Measurements from ENCODE around the gene TM4SF1. TPM values are rescaled to one million over a fixed set of nuclear protein-coding genes. Genes with fewer than 3 reads are reported as not detected.

TM4SF1 gene
- total RNA-seq, 1 experiment from 2014 or later, result 1,063 TPM

DNA sequence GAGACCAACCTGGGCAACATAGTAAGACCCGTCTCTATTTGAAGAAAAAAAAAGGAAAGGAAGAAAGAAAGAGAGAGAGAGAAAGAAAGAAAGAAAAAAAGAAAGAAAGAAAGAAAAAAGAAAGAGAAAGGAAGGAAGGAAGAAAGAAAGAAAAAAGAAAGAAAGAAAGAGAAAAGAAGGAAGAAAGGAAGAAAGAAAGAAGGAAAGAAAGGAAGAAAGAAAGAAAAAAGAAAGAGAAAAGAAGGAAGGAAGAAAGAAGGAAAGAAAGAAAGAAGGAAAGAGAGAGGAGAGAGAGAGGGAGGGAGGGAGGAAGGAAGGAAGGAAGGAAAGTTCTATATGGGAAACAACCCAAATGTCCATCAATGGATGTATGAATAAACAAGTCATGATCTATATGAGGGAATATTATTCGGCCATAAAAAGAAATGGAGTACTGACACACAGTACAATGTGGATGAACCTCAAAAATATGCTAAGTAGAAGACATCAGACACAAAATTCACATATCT, 28.8 kb upstream of the TM4SF1 start:
- ChIA-PET CTCF (no interaction called here), POLR2A (no interaction called here)
- DNase-seq (ENCODE audit: low read depth, low spot score) (no peak), ATAC-seq (no peak)
- Histone ChIP-seq H3K4me3 (ENCODE audit: low read depth in 2 of 2, low read length in 2 of 2) (no peak overlapping the region), H3K9me3 (ENCODE audit: control insufficient read depth, insufficient read depth, low read depth, low read length) (peaks cover 10% of the 10 kb centered on the region), H3K4me1 (ENCODE audit: control insufficient read depth, insufficient read depth, low read length) (peaks cover 26% of the 10 kb centered on the region), H3K36me3 (ENCODE audit: control insufficient read depth, insufficient read depth, low read length) (no peaks in the 10 kb centered on the region), H3K27ac (ENCODE audit: low read length) (peak overlapping the region; percentile 80; the same call in 1 of the 2 replicates), H3K27me3 (ENCODE audit: control insufficient read depth, insufficient read depth, low read length) (no peaks in the 10 kb centered on the region)
- BruUV-seq (replicated peaks), result no TSS peak
- TF ChIP-seq SIN3A (IDR thresholded peaks at IDR 0.05; ENCODE audit: borderline replicate concordance, insufficient read depth, low read depth, low read length) (no peak), POLR2AphosphoS5 (IDR thresholded peaks at IDR 0.05; ENCODE audit: low read depth, low read length) (no peak), TCF7L2 (IDR thresholded peaks at IDR 0.05; ENCODE audit: low read depth, low read length) (no peak)
- TF ChIP-seq, protein P1, sequence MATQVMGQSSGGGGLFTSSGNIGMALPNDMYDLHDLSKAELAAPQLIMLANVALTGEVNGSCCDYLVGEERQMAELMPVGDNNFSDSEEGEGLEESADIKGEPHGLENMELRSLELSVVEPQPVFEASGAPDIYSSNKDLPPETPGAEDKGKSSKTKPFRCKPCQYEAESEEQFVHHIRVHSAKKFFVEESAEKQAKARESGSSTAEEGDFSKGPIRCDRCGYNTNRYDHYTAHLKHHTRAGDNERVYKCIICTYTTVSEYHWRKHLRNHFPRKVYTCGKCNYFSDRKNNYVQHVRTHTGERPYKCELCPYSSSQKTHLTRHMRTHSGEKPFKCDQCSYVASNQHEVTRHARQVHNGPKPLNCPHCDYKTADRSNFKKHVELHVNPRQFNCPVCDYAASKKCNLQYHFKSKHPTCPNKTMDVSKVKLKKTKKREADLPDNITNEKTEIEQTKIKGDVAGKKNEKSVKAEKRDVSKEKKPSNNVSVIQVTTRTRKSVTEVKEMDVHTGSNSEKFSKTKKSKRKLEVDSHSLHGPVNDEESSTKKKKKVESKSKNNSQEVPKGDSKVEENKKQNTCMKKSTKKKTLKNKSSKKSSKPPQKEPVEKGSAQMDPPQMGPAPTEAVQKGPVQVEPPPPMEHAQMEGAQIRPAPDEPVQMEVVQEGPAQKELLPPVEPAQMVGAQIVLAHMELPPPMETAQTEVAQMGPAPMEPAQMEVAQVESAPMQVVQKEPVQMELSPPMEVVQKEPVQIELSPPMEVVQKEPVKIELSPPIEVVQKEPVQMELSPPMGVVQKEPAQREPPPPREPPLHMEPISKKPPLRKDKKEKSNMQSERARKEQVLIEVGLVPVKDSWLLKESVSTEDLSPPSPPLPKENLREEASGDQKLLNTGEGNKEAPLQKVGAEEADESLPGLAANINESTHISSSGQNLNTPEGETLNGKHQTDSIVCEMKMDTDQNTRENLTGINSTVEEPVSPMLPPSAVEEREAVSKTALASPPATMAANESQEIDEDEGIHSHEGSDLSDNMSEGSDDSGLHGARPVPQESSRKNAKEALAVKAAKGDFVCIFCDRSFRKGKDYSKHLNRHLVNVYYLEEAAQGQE (IDR thresholded peaks at IDR 0.05; ENCODE audit: insufficient read depth in 1 of 2, low read depth in 2 of 2, low read length in 1 of 2), result no peak
- TF ChIP-seq, protein P2, sequence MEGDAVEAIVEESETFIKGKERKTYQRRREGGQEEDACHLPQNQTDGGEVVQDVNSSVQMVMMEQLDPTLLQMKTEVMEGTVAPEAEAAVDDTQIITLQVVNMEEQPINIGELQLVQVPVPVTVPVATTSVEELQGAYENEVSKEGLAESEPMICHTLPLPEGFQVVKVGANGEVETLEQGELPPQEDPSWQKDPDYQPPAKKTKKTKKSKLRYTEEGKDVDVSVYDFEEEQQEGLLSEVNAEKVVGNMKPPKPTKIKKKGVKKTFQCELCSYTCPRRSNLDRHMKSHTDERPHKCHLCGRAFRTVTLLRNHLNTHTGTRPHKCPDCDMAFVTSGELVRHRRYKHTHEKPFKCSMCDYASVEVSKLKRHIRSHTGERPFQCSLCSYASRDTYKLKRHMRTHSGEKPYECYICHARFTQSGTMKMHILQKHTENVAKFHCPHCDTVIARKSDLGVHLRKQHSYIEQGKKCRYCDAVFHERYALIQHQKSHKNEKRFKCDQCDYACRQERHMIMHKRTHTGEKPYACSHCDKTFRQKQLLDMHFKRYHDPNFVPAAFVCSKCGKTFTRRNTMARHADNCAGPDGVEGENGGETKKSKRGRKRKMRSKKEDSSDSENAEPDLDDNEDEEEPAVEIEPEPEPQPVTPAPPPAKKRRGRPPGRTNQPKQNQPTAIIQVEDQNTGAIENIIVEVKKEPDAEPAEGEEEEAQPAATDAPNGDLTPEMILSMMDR (IDR thresholded peaks at IDR 0.05), result no peak
- in situ Hi-C loops (cut with HindIII; ENCODE audit: low pct_unique_long_range_greater_than_20kb, low sequenced_read_pairs) (no loop called here), intact Hi-C loops (cut with micrococcal nuclease; ENCODE audit: unreplicated experiment) (no loop called here)

DNA sequence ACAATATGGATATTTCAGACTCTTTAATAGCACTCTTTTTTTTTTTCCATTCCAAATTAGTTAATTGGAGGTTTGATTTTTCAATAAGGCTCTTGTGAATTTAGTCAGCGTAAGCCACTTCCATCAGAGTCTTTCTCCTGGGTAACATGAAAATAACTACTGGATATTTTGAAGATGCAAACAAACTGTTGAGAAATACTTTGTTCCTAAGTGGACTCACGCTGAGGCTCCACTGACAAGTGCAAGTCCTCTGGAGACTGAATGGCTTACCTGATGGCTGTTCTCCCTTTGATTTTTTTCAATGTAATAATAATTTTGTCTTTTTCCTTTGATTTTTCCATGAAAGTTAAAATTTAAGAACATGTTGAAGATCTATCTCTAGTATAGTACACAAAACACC, 26.0 kb upstream of the TM4SF1 start:
- no TSS peak for BruUV-seq (replicated peaks)
- peaks cover 32% of the 10 kb centered on the region for H3K4me1 ChIP-seq (ENCODE audit: control insufficient read depth, insufficient read depth, low read length)

More for the DNA sequence above, 26.0 kb upstream of the TM4SF1 start:
- no peak for ATAC-seq
- intact Hi-C loops (cut with micrococcal nuclease; ENCODE audit: unreplicated experiment), result no loop called here
- H3K9me3 ChIP-seq (ENCODE audit: control insufficient read depth, insufficient read depth, low read depth, low read length), result peaks cover 14% of the 10 kb centered on the region
- no peak for DNase-seq (ENCODE audit: low read depth, low spot score)
- ChIA-PET POLR2A (interaction anchor here (1.0 kb wide), 1 partner anchor 16 kb away, joined by 4 read pairs; no protein-coding TSS in a partner anchor), CTCF (no interaction called here)
- H3K36me3 ChIP-seq (ENCODE audit: control insufficient read depth, insufficient read depth, low read length), result no peaks in the 10 kb centered on the region
- H3K27me3 ChIP-seq (ENCODE audit: control insufficient read depth, insufficient read depth, low read length), result no peaks in the 10 kb centered on the region
- no peak overlapping the region for H3K4me3 ChIP-seq (ENCODE audit: low read depth in 2 of 2, low read length in 2 of 2)
- TF ChIP-seq POLR2AphosphoS5 (IDR thresholded peaks at IDR 0.05; ENCODE audit: low read depth, low read length) (no peak), TCF7L2 (IDR thresholded peaks at IDR 0.05; ENCODE audit: low read depth, low read length) (no peak), SIN3A (IDR thresholded peaks at IDR 0.05; ENCODE audit: borderline replicate concordance, insufficient read depth, low read depth, low read length) (no peak)
- TF ChIP-seq, protein P1 (IDR thresholded peaks at IDR 0.05; ENCODE audit: insufficient read depth in 1 of 2, low read depth in 2 of 2, low read length in 1 of 2), result no peak
- TF ChIP-seq, protein P2 (IDR thresholded peaks at IDR 0.05), result no peak
- H3K27ac ChIP-seq (ENCODE audit: low read length), result peak overlapping the region; percentile 68
- in situ Hi-C loops (cut with HindIII; ENCODE audit: low pct_unique_long_range_greater_than_20kb, low sequenced_read_pairs), result no loop called here

Measured in Panc1 (cell line).